GM12878 (cell line): ENCODE data around the gene CD209. TPM values are rescaled to one million over a fixed set of nuclear protein-coding genes. Genes with fewer than 3 reads are reported as not detected.

Experiments
- ATAC-seq: fragments of 200-7000 bp; cut with Tn5 transposase; 3 replicates; pipeline ENCODE4 v1.9.1; 2020; ENCODE audit warnings: mild to moderate bottlenecking, moderate library complexity
- BruUV-seq: library from RNA; stranded (reverse); fragments of 400-500 nt; replicated peaks from 2 replicates; lab custom pipeline; 2021; lab: Mats Ljungman, UMichigan
- CTCF ChIA-PET: fragments of 300-600 bp; sonication (Branson Sonifier 250); formaldehyde crosslinking; extraction: SDS; loops from one replicate; lab custom pipeline; 2021; ENCODE audit warnings: inconsistent platforms; lab: Yijun Ruan, JAX
- POLR2A ChIA-PET: fragments of 350-600 bp; formaldehyde crosslinking; extraction: SDS; loops from one replicate; lab custom pipeline; 2021; ENCODE audit warnings: inconsistent platforms; lab: Charles Lee
- RAD21 ChIA-PET: fragments of 300-600 bp; sonication (Branson Sonifier 250); formaldehyde crosslinking; loops from one replicate; lab custom pipeline; 2023; ENCODE audit warnings: antibody characterized with exemption; ENCODE audit not compliant: unreplicated experiment; lab: Charles Lee
- SMC1A ChIA-PET: fragments of 300-600 bp; sonication (Branson Sonifier 250); formaldehyde crosslinking; loops from one replicate; lab custom pipeline; 2023; ENCODE audit not compliant: unreplicated experiment, uncharacterized antibody; lab: Charles Lee
- DNase-seq: peaks from one replicate; pipeline ENCODE4 v3.0.0-alpha.2; 2011; ENCODE audit warnings: low read depth, low spot score
- FAIRE-seq: peaks from 3 replicates; lab custom pipeline; 2011; peaks lifted over from hg19 to GRCh38; lab: Jason Lieb, UNC
- H2AFZ ChIP-seq: 2 replicates; pipeline ENCODE4 v1.6.0; 2011; ENCODE audit warnings: low read depth, low read length, control low read depth; ENCODE audit not compliant: control insufficient read depth
- H3K27ac ChIP-seq: 2 replicates; pipeline ENCODE4 v1.5.1; 2011; ENCODE audit warnings: control low read depth; ENCODE audit not compliant: control insufficient read depth, insufficient read depth
- H3K27me3 ChIP-seq, 2 experiments: replicated peaks in 1 of 2; 2 replicates each; pipeline versions ENCODE4 v1.6.0 to v1.6.1; 2011; ENCODE audit warnings: low read length in 1 of 2; ENCODE audit not compliant: control insufficient read depth in 2 of 2, insufficient read depth in 2 of 2
- H3K36me3 ChIP-seq, 2 experiments: 2 replicates each; pipeline ENCODE4 v1.5.1; 2011; ENCODE audit warnings: low read length in 1 of 2; ENCODE audit not compliant: control insufficient read depth in 2 of 2, insufficient read depth in 2 of 2
- H3K4me1 ChIP-seq: 2 replicates; pipeline ENCODE4 v1.6.1; 2011; ENCODE audit warnings: mild to moderate bottlenecking, low read length, moderate library complexity, mixed read lengths; ENCODE audit not compliant: control insufficient read depth, insufficient read depth
- H3K4me2 ChIP-seq: 2 replicates; pipeline ENCODE4 v1.6.0; 2011; ENCODE audit warnings: control low read depth; ENCODE audit not compliant: control insufficient read depth, insufficient read depth
- H3K4me3 ChIP-seq: fragments of 200-600 bp; sonication (generic); 2 replicates; pipeline ENCODE4 v1.5.1; 2016
- H3K79me2 ChIP-seq: 2 replicates; pipeline ENCODE4 v1.6.0; 2011; ENCODE audit warnings: low read length; ENCODE audit not compliant: control insufficient read depth, insufficient read depth
- H3K9ac ChIP-seq: 2 replicates; pipeline ENCODE4 v1.8.0; 2011; ENCODE audit warnings: low read length, control low read depth, mixed read lengths; ENCODE audit not compliant: control insufficient read depth, insufficient read depth
- H3K9me3 ChIP-seq: replicated peaks from 3 replicates; pipeline ENCODE4 v1.5.1; 2011; ENCODE audit warnings: mild to moderate bottlenecking, low read length; ENCODE audit not compliant: control insufficient read depth, insufficient read depth
- H4K20me1 ChIP-seq: 2 replicates; pipeline ENCODE4 v1.6.0; 2011; ENCODE audit not compliant: control insufficient read depth, insufficient read depth
- CHD1 ChIP-seq: IDR thresholded peaks from 2 replicates; pipeline ENCODE4 v1.6.1; 2012; ENCODE audit warnings: low read depth, low read length, improper control_type of control experiment
- HCFC1 ChIP-seq: fragments of 150-350 bp; IDR thresholded peaks from 2 replicates; pipeline ENCODE4 v1.6.1; 2014; ENCODE audit warnings: low read length
- KLF5 ChIP-seq: fragments of 450-650 bp; IDR thresholded peaks from 2 replicates; pipeline ENCODE4 v1.6.1; 2014; ENCODE audit warnings: mild to moderate bottlenecking; ENCODE audit not compliant: partially characterized antibody
- MEF2B ChIP-seq: fragments of 450-650 bp; IDR thresholded peaks from 2 replicates; pipeline ENCODE4 v1.6.1; 2018; ENCODE audit warnings: mild to moderate bottlenecking, moderate library complexity; ENCODE audit not compliant: partially characterized antibody, poor library complexity, severe bottlenecking
- MYC ChIP-seq: IDR thresholded peaks from 2 replicates; pipeline ENCODE4 v1.6.1; 2011; ENCODE audit warnings: mild to moderate bottlenecking, low read length, moderate library complexity, inconsistent platforms; ENCODE audit not compliant: insufficient read depth, insufficient replicate concordance, insufficient read length, severe bottlenecking
- NR2F1 ChIP-seq: fragments of 450-650 bp; conservative IDR thresholded peaks from 2 replicates; pipeline ENCODE4 v1.6.1; 2017; ENCODE audit warnings: mild to moderate bottlenecking
- NRF1 ChIP-seq: conservative IDR thresholded peaks from 2 replicates; pipeline ENCODE4 v1.6.1; 2011; ENCODE audit warnings: mild to moderate bottlenecking, low read depth, low read length, improper control_type of control experiment
- SMARCA5 ChIP-seq: fragments of 450-650 bp; IDR thresholded peaks from 2 replicates; pipeline ENCODE4 v1.6.1; 2017; ENCODE audit warnings: mild to moderate bottlenecking
- SUPT20H ChIP-seq: IDR thresholded peaks from 2 replicates; pipeline ENCODE4 v1.6.1; 2011; ENCODE audit warnings: low read depth, mild to moderate bottlenecking, low read length, moderate library complexity, borderline replicate concordance; ENCODE audit not compliant: control insufficient read depth
- YBX1 ChIP-seq: fragments of 450-650 bp; IDR thresholded peaks from 2 replicates; pipeline ENCODE4 v1.6.1; 2016; ENCODE audit warnings: antibody characterized with exemption
- WGBS: methylation state at CpG from one replicate; pipeline ENCODE4 v1.1.6; 2016; ENCODE audit warnings: low lambda C conversion rate; ENCODE audit not compliant: insufficient replicate concordance, insufficient coverage; ENCODE audit errors: missing lambda C conversion rate; 5-methylcytosine and 5-hydroxymethylcytosine counted together
- in situ Hi-C: fragments of 300-500 bp; cut with MboI; formaldehyde crosslinking; loops from 9 replicates; pipeline ENCODE4 v1.14.3; 2018; ENCODE audit warnings: mixed read lengths
- intact Hi-C: fragments of 100-400 bp; cut with micrococcal nuclease; formaldehyde crosslinking; loops from one replicate; pipeline ENCODE4 v1.14.2; 2022; ENCODE audit not compliant: unreplicated experiment
- polyA plus RNA-seq, 11 experiments: library from polyadenylated mRNA; depleted of rRNA in 4 of 11; unstranded in 6 of 11; stranded (reverse) in 5 of 11; fragments of >200 nt; fragmentation: Nextera tagmentation in 4 of 11; fragmentation: Illumina TruSeq in 1 of 11; extraction: Ambion mirVana in 4 of 11; extraction: Trizol in 1 of 11; gene quantifications; 1 replicate in 1 of 11; 2 replicates in 10 of 11; pipeline versions ENCODE4 v1.2.1 to v1.2.3, GENCODE V29; 2011 to 2016; ENCODE audit warnings: inconsistent platforms in 2 of 11, missing spikeins in 2 of 11, low read depth in 1 of 11
- total RNA-seq, 4 experiments: library from RNA; depleted of rRNA in 3 of 4; stranded (reverse); fragments of >200 nt in 3 of 4; fragmentation: Illumina TruSeq in 1 of 4; extraction: Trizol in 1 of 4; gene quantifications; 2 replicates each; pipeline versions ENCODE4 v1.2.1 to v1.2.3, GENCODE V29; 2013 to 2021
- TF ChIP-seq, protein P1 (sequence below): fragments of 450-650 bp; conservative IDR thresholded peaks from 2 replicates; pipeline ENCODE4 v1.6.1; 2017; ENCODE audit warnings: mild to moderate bottlenecking, moderate library complexity

CD209 gene
- total and polyA plus RNA-seq, 10 of the 15 experiments (the other 5 are each of a cell fraction or from before 2014, with no cell fraction given) = 0.04 to 0.21 (median 0.10) TPM; not detected in 3

DNA sequence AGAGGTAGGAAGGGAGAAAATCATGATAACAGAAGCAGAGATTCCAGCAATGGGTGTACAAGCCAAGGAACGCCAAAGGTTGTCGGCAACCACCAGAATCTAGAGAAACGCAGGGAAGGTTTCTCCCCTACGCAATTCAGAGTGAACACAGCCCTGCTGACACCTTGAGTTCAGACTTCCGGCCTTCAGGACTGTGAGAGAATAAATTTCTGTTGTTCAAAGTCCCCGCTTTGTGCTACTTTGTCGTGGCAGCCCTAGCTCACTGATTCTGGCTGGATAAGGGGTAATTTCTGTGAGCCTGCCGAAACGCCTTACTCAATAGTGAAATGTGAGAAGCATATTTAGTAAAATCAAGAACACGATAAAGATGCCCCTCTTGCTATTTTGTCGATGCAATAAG, 10.1 kb downstream of the CD209 start (continued):
- TF ChIP-seq, protein P1, sequence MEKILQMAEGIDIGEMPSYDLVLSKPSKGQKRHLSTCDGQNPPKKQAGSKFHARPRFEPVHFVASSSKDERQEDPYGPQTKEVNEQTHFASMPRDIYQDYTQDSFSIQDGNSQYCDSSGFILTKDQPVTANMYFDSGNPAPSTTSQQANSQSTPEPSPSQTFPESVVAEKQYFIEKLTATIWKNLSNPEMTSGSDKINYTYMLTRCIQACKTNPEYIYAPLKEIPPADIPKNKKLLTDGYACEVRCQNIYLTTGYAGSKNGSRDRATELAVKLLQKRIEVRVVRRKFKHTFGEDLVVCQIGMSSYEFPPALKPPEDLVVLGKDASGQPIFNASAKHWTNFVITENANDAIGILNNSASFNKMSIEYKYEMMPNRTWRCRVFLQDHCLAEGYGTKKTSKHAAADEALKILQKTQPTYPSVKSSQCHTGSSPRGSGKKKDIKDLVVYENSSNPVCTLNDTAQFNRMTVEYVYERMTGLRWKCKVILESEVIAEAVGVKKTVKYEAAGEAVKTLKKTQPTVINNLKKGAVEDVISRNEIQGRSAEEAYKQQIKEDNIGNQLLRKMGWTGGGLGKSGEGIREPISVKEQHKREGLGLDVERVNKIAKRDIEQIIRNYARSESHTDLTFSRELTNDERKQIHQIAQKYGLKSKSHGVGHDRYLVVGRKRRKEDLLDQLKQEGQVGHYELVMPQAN = no peak
- TF ChIP-seq NR2F1 (no peak), YBX1 (no peak), KLF5 (no peak), CHD1 (no peak), SMARCA5 (no peak), MYC (no peak), NRF1 (no peak)

DNA sequence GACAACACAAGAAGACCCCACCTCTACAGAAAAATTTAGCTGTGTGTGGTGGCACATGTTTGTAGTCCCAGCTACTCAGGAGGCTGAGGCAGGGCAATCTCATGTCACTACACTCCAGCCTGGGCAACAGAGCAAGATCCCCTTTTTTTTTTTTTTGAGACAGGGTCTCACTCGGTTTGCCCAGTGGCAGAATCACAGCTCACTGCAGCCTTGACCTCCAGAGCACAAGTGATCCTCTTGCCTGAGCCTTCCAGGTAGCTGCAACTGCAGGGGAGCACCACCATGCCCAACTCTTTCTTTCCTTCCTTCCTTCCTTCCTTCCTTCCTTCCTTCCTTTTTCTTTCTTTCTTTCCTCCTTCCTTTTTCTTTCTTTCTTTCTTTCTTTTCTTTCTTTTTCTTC, 11.2 kb downstream of the CD209 start:
- DNase-seq (no peak), ATAC-seq (no peak), FAIRE-seq (no peak)
- Histone ChIP-seq H3K4me1 (no peaks in the 10 kb centered on the region), H2AFZ (no peak overlapping the region), H3K9ac (no peak overlapping the region), H3K4me2 (no peak overlapping the region), H4K20me1 (no peaks in the 10 kb centered on the region), H3K4me3 (no peak overlapping the region), H3K36me3 (no peaks in the 10 kb centered on the region), H3K9me3 (no peaks in the 10 kb centered on the region), H3K27ac (no peak overlapping the region), H3K27me3 (no peaks in the 10 kb centered on the region; a peak in 1 of 4 replicates), H3K79me2 (no peaks in the 10 kb centered on the region)
- no TSS peak for BruUV-seq
- intact Hi-C loops = no loop called here
- ChIA-PET CTCF (no interaction called here), RAD21 (interaction anchor here (0.9 kb wide), 1 partner anchor 33 kb away, joined by 3 read pairs; no protein-coding TSS in a partner anchor), SMC1A (interaction anchor here (0.7 to 1.3 kb wide), 2 partner anchors 11 to 34 kb away, joined by 3 to 4 read pairs; no protein-coding TSS in a partner anchor), POLR2A (interaction anchor here (0.5 kb wide), 1 partner anchor 1083 kb away, joined by 7 read pairs; no protein-coding TSS in a partner anchor)
- TF ChIP-seq MEF2B (no peak), HCFC1 (no peak), SUPT20H (no peak)
- whole genome bisulfite sequencing = 40% methylated on average over 1 of the region's 1 CpG
- in situ Hi-C loops = no loop called here
